Measurements from ENCODE around the gene TBC1D16. TPM values are rescaled to one million over a fixed set of nuclear protein-coding genes. Genes with fewer than 3 reads are reported as not detected.

The TBC1D16 gene
- total RNA-seq, 4 donors from 2014 or later: 11.9 to 29.7 (median 22.2) TPM

DNA sequence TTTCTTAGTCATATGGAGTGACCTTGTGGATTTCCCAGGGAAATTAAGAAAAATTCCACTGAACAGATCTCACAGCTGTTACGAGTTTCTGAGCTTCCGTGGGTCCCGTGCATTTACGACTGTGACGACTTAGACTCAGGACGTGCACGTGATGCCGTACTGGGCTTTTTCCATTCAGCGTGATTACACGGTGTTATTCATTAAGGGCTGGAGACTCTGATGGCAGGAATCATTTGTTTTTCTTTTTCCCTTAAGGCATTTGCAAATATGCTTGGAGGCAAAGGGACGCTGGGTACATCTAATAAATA lies 57.2 kb downstream of the TBC1D16 start:
- peak in 1 of 3 donors; percentile 39 for DNase-seq
- Histone ChIP-seq H3K27me3 (no peaks in the 10 kb centered on the region), H3K27ac (no peak overlapping the region), H3K4me1 (no peaks in the 10 kb centered on the region), H3K36me3 (no peaks in the 10 kb centered on the region), H3K4me3 (no peak overlapping the region), H3K9me3 (no peaks in the 10 kb centered on the region)
- TF ChIP-seq POLR2A (IDR thresholded peaks at IDR 0.05) (no peak), CTCF (IDR thresholded peaks at IDR 0.05) (no peak)

GRCh38 chr17:79977708-79978547 lies 57.7 kb downstream of the TBC1D16 start:
- Histone ChIP-seq H3K36me3 (no peaks in the 10 kb centered on the region), H3K27ac (no peak overlapping the region), H3K9me3 (no peaks in the 10 kb centered on the region), H3K4me3 (no peak overlapping the region), H3K4me1 (no peaks in the 10 kb centered on the region), H3K27me3 (no peaks in the 10 kb centered on the region)
- no peak for TF ChIP-seq CTCF (IDR thresholded peaks at IDR 0.05)
- no peak for TF ChIP-seq POLR2A (IDR thresholded peaks at IDR 0.05)
- peak in 2 of 3 donors; percentile 10 to 40 for DNase-seq

DNA sequence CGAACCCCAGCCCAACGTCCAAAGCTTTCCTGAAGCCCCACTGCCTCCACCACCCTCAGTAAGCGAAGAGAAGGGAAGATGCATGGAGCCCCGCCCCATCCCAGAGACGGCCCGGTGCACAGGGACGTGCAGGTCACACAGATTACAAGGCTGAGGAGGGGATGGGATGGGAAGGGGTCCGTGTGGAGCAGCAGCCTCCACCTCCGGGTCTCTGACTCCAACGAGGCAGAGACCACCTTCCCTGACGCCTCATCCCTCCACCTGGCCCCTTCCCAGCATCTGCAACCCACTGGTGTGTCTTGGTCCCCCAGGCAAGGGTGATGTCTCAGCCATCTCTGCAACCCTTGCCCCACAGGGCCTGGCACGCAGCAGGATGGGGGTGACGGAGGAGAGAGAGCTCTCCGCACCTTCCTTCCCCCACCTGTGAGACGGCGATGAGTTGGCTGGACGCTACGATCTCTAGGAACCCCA lies 58.5 kb downstream of the TBC1D16 start:
- Histone ChIP-seq H3K9me3 (no peaks in the 10 kb centered on the region), H3K27ac (no peak overlapping the region)
- TF ChIP-seq CTCF (IDR thresholded peaks at IDR 0.05): no peak
- no peak for TF ChIP-seq POLR2A (IDR thresholded peaks at IDR 0.05)

DNA sequence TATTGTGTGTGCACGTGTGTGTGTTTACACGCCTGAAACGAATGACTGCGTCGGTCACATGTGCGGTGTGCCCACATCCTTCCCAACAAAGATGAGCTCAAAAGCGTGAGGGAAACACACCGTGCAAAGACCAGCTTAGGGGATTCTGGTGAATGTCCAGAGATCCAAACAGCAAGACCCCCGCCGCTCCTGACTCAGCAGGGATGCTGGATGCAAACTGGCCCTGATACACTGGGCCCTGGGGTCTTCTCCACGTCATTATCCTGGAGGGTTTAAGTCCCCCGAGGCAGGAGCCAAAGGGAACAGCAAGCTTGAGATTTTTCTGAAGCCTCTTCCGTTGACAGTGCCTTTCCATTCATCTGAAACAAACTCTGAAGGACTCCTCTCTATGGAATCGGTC lies 59.2 kb downstream of the TBC1D16 start:
- Histone ChIP-seq H3K4me1 (no peaks in the 10 kb centered on the region), H3K4me3 (no peak overlapping the region), H3K27me3 (no peaks in the 10 kb centered on the region), H3K9me3 (no peaks in the 10 kb centered on the region), H3K27ac (no peak overlapping the region), H3K36me3 (peaks cover 0 to 6% (median 0%) of the 10 kb centered on the region in 3 donors)
- DNase-seq: peak in 1 of 3 donors; percentile 24
- TF ChIP-seq POLR2A (IDR thresholded peaks at IDR 0.05): no peak
- no peak for TF ChIP-seq CTCF (IDR thresholded peaks at IDR 0.05)

More for the DNA sequence above, 58.5 kb downstream of the TBC1D16 start:
- Histone ChIP-seq H3K27me3 (no peaks in the 10 kb centered on the region), H3K4me1 (no peaks in the 10 kb centered on the region), H3K4me3 (no peak overlapping the region), H3K36me3 (no peaks in the 10 kb centered on the region)
- peak in 1 of 3 donors; percentile 28 for DNase-seq

GRCh38 chr17:79975498-79976134 lies 60.1 kb downstream of the TBC1D16 start:
- H3K9me3 ChIP-seq: no peaks in the 10 kb centered on the region
- H3K4me1 ChIP-seq: no peaks in the 10 kb centered on the region
- H3K27ac ChIP-seq: no peak overlapping the region
- TF ChIP-seq POLR2A (IDR thresholded peaks at IDR 0.05) (no peak), CTCF (IDR thresholded peaks at IDR 0.05) (no peak)
- H3K27me3 ChIP-seq: no peaks in the 10 kb centered on the region
- no peak overlapping the region for H3K4me3 ChIP-seq
- peak in 1 of 3 donors; percentile 31 for DNase-seq
- peaks cover 0 to 6% (median 0%) of the 10 kb centered on the region in 3 donors for H3K36me3 ChIP-seq

Data from Peyer's patch (tissue), 4 donors.